ENCODE results near the gene OSBPL7.

Gene OSBPL7

DNA sequence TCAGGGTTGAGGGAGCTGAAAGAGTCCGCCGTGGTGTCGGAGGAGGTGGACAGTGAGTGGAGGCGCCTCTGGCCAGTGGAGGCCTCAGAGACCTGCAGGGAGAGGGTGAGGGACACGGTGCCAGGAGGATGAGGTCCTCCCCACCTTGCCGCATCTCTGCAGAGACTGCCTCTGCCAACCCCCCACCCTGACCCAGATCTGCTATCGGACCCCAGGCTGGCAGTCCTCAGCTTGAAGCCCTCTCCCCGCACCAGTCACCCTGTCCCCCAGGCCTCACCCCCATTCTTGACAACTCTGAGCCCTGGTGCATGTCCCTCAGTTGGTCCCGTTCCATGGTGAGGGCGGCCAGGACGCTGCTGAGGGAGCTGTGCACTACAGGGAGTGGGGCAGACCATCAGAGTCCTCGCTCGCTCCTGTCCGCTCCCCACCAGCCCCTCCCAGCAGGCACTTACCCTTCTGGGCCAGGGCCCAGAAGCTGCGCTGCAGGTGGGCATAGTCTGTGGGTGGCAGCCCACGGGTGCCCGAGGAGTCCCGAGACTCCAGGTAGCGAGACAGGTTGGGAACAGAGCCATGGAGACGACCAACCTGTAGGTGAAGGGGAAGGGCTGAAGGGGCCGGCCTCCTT lies 5.4 kb downstream of the OSBPL7 start:
- no peak for FAIRE-seq
- TF ChIP-seq, protein P1, sequence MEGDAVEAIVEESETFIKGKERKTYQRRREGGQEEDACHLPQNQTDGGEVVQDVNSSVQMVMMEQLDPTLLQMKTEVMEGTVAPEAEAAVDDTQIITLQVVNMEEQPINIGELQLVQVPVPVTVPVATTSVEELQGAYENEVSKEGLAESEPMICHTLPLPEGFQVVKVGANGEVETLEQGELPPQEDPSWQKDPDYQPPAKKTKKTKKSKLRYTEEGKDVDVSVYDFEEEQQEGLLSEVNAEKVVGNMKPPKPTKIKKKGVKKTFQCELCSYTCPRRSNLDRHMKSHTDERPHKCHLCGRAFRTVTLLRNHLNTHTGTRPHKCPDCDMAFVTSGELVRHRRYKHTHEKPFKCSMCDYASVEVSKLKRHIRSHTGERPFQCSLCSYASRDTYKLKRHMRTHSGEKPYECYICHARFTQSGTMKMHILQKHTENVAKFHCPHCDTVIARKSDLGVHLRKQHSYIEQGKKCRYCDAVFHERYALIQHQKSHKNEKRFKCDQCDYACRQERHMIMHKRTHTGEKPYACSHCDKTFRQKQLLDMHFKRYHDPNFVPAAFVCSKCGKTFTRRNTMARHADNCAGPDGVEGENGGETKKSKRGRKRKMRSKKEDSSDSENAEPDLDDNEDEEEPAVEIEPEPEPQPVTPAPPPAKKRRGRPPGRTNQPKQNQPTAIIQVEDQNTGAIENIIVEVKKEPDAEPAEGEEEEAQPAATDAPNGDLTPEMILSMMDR (IDR thresholded peaks at IDR 0.05; ENCODE audit: insufficient read depth, missing control alignments), result no peak
- no peak for DNase-seq (ENCODE audit: insufficient read length, low spot score)

DNA sequence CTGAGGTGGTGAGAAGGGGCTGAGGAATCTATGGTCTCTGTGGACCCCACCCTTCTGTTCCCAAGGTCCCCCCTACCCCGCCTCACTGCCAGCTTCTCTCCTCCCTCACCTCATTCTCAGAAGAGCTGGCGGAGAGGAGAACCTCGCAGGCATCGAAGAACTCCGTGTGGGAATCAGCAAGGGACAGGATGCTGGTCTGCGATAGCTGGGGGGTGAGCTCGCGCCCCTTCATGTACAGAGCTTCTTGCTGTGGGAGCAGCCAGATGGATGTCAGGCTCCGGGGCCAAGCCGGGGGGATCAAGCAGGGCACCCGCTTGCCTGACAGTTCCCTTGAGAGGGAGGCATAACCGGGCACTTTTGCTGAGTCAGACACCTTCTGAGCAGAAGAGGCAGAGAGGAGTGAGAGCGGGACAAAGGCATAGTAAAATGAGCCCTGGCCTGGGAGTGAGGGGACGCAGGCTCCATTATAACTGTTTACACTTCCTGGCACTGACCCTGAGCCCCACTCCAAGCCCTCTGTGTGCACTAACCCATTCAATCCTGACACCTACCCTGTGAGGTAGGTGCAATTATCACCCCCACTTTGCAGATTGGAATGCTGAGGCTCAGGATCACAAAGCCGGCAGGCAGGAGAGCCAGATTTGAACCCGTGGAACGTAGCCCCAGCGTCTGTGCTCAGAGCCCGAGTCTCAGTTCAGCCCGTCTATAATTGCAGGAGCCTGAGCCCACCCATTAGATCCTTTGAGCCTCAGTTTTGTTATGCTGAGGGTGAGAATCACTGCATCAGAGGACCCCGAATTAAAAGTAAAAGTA lies 6.3 kb downstream of the OSBPL7 start:
- TF ChIP-seq, protein P1 (IDR thresholded peaks at IDR 0.05; ENCODE audit: insufficient read depth, missing control alignments), result no peak
- no peak for DNase-seq (ENCODE audit: insufficient read length, low spot score)
- FAIRE-seq, result no peak

DNA sequence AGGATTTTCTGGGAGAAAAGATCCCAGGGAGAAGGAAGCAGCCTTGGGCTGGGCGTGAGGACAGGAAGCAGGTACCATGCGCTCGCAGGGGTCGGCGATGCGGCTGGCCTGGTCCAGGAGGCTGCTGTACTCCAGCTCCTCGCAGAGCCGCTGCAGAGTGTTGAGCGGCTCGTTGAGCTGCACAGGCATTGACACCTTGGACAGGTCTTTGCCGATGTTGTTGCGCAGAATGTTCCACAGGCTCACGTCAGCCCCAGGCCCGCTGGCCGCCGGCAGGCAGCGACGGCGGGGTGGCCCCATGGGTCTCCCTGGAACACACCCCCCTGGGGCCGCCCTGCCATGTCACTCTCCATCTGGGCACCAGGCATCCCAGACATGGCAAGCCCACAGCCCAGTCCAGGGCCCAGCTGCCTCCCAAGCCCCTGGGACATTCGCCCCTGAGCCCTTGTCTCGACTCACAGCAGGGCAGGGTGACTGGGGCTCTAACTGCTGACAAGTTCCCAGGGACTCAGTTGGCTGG lies 8.0 kb downstream of the OSBPL7 start:
- TF ChIP-seq, protein P1 (IDR thresholded peaks at IDR 0.05; ENCODE audit: insufficient read depth, missing control alignments), result no peak
- FAIRE-seq (no peak), DNase-seq (ENCODE audit: insufficient read length, low spot score) (no peak)

DNA sequence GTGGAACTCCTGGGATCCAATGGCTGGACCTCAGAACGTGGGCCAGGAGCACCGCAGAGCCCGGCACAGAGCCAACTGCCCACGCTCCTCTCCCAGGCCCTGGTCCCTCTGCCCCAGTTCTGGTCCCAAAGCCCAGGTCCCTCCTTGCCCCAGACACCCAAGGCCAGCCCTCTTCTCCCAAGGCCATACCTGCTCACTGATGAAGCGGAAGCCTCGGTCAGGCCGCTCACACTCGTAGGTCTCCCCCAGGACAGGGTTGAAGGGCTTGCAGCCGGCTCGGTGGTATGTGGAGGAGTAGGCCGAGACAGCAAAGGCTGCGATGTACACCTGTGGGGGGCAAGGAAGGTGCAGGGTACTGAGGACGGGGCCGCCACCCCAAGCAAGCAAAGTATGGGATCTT lies 8.5 kb downstream of the OSBPL7 start:
- TF ChIP-seq, protein P1 (IDR thresholded peaks at IDR 0.05; ENCODE audit: insufficient read depth, missing control alignments), result no peak
- FAIRE-seq (no peak), DNase-seq (ENCODE audit: insufficient read length, low spot score) (no peak)

DNA sequence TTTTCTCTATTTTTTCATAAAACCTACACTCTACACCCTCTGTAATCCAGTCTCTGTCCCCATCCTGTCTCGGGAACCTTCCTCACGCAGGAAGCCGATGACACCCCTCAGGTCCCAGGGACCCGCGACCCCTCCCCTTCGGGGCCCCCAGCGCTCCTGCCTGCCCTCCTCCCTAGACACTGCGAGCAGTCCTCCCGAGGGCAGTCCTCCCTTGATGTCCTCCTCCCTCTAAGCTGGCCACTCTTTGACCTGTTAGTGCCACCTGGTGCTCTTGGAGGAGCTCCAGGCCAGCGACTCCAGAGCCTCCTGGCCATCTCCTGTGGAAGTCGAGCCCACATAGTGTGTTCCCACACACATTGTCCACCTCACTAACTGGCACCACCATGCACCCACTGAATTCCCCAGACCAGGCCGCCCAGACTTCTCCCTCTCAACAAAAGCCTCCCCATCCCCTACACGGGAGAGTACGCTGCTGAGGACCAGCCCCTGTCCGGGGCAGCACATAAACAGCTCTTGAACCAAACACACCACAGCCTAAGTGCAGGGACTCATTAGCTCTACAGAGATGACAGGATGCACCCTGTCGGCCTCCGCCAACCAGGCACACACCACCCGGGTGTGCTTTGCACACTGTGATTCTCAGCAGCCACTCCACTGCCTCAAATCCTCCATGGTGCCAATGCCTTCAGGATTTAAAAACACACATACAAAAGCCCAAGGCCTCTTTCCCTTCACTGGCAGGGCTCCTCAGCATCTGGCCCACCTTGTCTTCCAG lies 9.3 kb downstream of the OSBPL7 start:
- FAIRE-seq (no peak), DNase-seq (ENCODE audit: insufficient read length, low spot score) (no peak)
- TF ChIP-seq, protein P1 (IDR thresholded peaks at IDR 0.05; ENCODE audit: insufficient read depth, missing control alignments), result no peak

DNA sequence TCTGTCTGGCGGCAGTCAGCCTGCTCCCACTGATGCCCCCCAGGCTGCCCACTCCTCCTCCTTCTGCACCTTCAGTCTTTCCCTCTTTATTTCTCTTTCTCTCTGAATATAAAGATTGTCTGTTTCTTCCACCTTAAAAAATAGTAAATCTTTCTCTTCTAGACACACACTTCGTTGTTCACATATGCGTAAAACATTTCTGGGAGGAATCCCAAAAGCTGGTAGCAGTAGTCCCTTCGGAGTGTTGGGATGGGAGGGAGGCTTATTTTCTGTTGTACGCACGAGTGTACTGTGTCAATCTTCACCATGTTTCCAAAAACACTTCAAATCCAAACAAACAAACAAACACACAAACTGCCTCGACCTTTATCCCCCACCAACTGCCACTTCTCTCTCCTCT lies 9.9 kb downstream of the OSBPL7 start:
- DNase-seq (ENCODE audit: insufficient read length, low spot score) (no peak), FAIRE-seq (no peak)
- TF ChIP-seq, protein P1 (IDR thresholded peaks at IDR 0.05; ENCODE audit: insufficient read depth, missing control alignments), result no peak
